HG03469 (cell line): ENCODE results near the gene CSTA.

Source experiments
- ATAC-seq: cut with Tn5 transposase; IDR thresholded peaks from one replicate; pipeline ENCODE4 v1.9.1; 2021; ENCODE audit warnings: mild to moderate bottlenecking, moderate library complexity, moderate number of reproducible peaks; ENCODE audit not compliant: unreplicated experiment

CSTA gene

DNA sequence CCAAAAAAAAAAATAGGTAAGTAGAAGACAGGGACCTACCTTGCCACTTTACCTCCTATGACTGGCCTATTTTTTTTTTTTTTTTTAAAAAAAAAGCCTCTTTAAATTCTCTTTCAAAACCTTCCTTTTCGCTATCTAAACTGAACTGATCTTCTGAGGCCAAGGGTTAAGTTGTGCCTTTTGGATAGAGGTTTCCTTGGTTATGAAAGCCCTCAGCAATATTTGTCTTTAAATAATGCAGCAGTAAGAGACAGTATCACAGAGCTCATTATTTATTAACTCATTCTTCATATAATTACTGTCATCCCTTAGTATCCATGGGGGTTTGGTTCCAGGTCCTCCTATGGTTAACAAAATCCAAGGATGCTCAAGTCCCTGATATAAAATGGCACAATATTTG, 49.0 kb downstream of the CSTA start:
- no peak for ATAC-seq

DNA sequence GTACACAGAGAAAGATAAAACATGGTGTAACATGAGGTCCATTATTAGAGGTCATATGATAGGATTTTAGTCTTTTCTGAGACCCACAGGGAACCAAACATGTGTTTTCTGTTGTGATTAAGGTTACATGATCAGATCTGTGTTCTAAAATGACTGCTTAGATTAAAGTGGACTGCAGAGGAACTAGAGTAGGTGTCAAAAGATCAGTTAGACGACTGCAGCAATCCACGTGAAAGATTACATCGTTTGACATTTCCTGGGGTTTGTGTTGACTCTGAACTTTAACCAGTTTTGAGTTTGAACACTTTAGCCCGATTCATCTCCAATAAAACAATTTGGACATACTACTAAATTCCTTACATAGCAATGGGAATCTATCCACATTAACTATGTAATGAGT, 52.9 kb downstream of the CSTA start:
- no peak for ATAC-seq

DNA sequence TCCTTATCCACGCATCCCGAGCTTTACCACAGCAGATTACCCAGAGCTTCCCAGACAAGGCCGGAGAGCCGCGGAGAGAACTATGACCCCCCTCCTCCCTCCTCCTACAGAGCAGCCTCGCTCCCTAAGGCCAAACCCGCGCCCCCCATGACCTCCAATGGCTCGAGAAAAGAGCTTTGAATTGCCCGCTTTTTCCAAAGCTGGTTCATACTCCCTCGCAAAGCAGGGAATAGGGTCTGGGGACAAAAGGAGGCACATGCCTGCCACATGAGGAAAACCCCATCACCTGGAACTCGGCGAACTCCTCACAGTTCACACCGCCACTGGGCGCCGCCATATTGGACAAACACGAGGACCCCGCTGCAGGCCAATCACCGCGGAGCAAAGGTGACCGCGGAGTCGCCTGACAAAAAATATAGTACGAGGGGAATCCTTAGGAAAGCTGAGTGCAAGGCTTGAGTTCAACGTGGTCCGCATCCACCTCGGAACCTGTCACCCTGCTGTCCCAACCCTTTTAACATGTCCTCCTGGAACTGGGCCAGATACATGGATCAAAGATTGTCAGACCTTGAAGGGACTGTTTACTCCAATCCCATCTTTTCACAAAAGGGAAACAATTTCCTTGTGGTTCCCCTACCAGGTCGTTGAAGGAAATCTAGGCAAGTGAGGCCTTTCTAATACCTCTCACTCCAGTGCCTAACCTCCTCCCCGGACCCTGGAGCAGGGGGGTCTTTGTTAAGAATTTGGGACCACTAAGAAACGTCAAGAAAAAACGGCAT, 58.0 kb downstream of the CSTA start, which contains the start of gene MIX23:
TSS of gene MIX23 (minus strand) at position 344 of the 779 bp plus-strand sequence. CDS start at position 337, 7 bp downstream.
- peak; percentile 27 for ATAC-seq

DNA sequence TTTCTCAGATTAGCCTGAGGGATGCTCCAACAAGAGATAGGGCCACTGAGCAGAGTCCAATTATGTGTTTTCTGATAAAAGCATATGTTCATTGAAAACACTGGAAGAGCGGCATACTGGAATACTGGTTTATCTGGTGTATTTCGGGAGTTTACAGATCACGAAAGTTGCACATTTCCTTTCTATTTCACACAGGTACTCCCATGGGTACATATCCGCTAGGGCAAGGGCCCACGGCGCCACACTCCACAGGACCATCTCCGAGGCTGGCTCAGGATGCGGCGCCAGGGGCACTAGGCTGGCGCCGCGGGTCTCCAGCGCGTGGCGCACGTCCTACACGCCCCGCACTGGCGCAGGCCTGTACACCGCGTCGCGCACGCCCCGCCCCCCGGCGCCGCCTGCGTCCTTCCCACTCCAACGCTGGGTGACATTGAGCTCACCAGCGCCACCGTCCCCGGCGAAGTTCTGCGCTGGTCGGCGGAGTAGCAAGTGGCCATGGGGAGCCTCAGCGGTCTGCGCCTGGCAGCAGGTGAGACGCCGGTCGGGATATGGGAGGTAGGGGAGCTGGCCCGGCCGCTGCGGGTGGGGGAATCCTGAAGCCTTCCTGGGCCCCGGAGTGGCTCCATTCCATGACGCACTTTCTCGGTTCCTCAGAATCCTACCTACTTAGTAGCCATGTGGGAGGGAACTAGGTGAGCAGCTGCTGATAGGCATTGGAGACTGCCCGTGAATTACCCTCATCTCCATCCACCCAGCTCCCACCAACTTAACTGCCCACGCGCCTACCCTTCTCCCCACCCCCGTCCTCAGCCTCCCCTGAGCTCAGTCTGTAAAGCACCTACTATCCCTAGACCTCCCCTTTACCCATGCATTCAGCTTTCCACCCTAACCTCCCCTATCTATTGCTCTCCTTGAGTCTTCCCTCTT, 59.0 kb downstream of the CSTA start, which contains the start of gene FAM162A:
TSS of gene FAM162A (plus strand) at position 412 of the 927 bp plus-strand sequence. CDS start at position 496, 84 bp downstream.
- ATAC-seq = peak; percentile 84

DNA sequence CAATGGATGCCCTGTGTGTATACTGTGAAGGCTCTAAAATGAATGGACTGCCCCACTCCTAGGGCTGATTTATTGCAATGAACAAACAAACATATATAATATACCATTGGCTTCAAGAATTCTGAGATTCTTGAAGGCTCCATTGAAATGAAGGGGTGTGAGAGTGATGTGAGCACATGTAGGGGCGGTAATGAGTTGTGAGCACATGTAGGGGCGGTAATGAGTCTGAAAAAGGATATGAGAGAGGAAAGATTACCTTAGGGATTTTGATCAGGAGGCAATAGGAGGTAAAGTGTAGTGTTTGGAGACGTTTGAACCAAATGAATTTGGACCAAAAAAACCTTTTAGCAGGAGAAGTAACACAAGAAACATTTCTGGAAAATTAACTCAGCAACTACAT, 62.7 kb downstream of the CSTA start:
- no peak for ATAC-seq

DNA sequence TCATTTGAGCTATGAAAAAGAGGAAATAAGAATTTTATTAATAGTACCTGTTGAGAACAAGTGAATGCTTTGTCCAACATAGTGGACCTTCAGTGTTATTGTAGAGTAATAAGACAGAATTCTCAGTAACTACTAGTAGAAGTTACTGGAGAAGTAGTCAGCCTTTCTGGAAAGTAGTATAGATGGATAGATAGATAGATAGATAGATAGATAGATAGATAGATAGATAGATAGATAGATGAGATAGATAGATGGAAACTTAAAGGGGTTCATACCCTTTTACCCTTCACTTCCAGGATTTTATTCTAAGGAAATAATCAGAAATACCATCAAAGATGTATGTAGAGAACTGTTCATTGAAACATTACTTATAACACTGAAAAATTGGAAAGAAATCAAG, 64.1 kb downstream of the CSTA start:
- ATAC-seq = no peak

DNA sequence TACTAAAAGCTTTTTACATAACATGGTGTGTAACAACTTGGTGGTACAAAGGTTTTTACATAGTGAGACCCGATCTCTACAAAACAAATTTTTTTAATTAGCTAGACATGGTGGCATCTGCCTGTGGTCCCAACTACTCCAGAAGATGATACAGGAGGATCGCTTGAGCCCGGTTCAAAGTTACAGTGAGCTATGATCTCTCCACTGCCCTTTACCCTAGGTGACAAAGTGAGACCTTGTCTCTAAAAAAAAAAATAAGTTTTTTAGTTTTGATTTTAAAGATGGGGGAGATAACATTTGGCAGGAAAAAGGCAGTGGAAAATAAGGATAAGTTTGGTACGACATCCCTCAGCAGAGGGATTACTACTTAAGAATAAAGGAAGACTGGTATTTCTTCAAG, 64.8 kb downstream of the CSTA start:
- no peak for ATAC-seq

DNA sequence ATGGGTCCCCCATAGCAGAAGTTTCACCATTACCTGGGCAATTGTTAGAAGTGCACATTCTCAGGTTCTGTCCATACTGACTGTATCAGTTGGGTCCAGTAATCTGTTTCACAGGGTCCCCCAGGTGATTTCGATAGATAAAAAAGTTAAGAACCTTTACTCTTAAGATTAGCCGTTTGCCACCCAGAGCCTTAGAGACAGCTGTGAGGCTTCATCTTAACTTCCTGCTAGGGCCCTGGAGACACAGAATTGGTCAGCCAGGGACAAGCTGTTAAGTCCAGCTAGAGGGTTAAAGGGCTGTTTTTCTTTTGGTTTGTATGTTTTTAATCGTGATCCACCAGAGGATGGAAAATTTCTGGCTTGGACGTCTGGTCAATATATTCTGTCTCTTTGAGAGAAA, 65.6 kb downstream of the CSTA start:
- ATAC-seq = no peak
